Measurements from ENCODE around the gene POC5.

POC5 gene

DNA sequence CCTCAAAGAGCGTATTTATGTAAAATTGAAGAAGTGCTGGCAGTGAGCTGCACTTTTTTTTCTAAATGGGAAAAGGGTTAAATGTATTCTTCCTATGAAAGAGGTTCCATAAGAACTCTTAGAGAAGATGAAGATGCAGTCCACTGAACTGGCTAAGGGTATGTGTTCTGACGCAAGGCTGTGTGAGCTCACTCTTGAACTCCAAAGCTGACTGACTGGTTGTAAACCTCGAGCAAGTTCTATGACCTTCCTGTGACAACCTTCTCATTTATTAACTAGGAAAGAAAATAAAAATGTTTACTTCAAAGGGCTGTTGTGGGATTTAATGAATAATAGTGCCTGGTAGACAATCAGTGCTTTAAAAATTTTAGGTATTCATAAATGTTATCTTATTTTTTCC lies 46.7 kb downstream of the POC5 start:
- Histone ChIP-seq H3K27me3 (ENCODE audit: insufficient read depth, low read depth) (no peaks in the 10 kb centered on the region), H3K36me3 (ENCODE audit: insufficient read depth) (no peaks in the 10 kb centered on the region), H3K79me2 (ENCODE audit: insufficient read depth, low read depth) (no peaks in the 10 kb centered on the region), H3K4me3 (IDR thresholded peaks at IDR 0.05; ENCODE audit: insufficient read depth, low read depth, low read length) (no peak overlapping the region), H4K20me1 (ENCODE audit: insufficient read depth) (no peaks in the 10 kb centered on the region), H2AFZ (ENCODE audit: low read depth) (no peak overlapping the region), H3K4me1 (ENCODE audit: low read depth, poor library complexity, severe bottlenecking) (peaks cover 11% of the 10 kb centered on the region), H3K27ac (no peak overlapping the region), H3K4me2 (no peak overlapping the region; the same call in 1 of the 2 replicates), H3K9ac (no peak overlapping the region)
- TF ChIP-seq, protein P1, sequence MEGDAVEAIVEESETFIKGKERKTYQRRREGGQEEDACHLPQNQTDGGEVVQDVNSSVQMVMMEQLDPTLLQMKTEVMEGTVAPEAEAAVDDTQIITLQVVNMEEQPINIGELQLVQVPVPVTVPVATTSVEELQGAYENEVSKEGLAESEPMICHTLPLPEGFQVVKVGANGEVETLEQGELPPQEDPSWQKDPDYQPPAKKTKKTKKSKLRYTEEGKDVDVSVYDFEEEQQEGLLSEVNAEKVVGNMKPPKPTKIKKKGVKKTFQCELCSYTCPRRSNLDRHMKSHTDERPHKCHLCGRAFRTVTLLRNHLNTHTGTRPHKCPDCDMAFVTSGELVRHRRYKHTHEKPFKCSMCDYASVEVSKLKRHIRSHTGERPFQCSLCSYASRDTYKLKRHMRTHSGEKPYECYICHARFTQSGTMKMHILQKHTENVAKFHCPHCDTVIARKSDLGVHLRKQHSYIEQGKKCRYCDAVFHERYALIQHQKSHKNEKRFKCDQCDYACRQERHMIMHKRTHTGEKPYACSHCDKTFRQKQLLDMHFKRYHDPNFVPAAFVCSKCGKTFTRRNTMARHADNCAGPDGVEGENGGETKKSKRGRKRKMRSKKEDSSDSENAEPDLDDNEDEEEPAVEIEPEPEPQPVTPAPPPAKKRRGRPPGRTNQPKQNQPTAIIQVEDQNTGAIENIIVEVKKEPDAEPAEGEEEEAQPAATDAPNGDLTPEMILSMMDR (conservative IDR thresholded peaks at IDR 0.05; ENCODE audit: low read depth, low read length) = no peak

DNA sequence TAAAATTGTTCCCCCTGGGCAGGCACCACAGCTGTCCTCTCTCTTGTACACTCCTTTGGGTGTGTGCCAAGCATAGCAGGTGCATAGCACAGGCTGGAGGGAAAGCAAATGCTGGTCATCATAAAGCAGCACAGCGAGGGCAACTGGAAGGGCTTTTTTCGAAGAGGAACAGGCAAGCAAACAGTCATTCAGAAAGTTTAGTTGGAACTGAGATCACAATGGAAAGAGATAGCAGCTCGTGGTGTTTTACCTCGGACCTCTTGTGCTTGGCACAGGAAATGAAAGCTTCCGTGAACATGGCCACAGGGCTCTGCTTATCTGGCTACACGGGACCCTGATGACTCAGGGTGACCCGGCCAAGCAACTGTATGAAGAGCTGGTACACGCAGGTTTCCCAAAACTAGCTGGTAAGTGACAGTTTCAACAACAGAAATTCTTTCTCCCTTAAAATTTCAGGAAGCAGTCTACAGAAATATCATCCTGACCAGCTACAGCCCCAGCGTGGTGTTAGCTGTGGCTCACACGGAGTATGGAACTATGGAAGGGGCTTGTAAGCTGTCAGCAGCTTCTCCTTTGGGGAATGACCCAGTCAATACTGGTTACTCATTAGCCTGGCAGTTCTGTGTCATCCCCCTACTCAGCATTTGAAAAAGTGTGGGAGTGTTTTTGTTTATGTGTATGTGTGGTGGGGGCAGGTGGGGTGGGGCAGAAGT lies 48.1 kb downstream of the POC5 start:
- Histone ChIP-seq H3K79me2 (ENCODE audit: insufficient read depth, low read depth) (no peaks in the 10 kb centered on the region), H3K4me2 (peak overlapping the region; percentile 46), H3K36me3 (ENCODE audit: insufficient read depth) (no peaks in the 10 kb centered on the region), H3K4me3 (IDR thresholded peaks at IDR 0.05; ENCODE audit: insufficient read depth, low read depth, low read length) (no peak overlapping the region), H2AFZ (ENCODE audit: low read depth) (peak overlapping the region; percentile 74), H3K27me3 (ENCODE audit: insufficient read depth, low read depth) (no peaks in the 10 kb centered on the region), H3K9ac (peak overlapping the region; percentile 56; the same call in 1 of the 2 replicates), H3K27ac (peak overlapping the region; percentile 50), H3K4me1 (ENCODE audit: low read depth, poor library complexity, severe bottlenecking) (peaks cover 11% of the 10 kb centered on the region), H4K20me1 (ENCODE audit: insufficient read depth) (no peaks in the 10 kb centered on the region)
- TF ChIP-seq, protein P1 (conservative IDR thresholded peaks at IDR 0.05; ENCODE audit: low read depth, low read length) = no peak

DNA sequence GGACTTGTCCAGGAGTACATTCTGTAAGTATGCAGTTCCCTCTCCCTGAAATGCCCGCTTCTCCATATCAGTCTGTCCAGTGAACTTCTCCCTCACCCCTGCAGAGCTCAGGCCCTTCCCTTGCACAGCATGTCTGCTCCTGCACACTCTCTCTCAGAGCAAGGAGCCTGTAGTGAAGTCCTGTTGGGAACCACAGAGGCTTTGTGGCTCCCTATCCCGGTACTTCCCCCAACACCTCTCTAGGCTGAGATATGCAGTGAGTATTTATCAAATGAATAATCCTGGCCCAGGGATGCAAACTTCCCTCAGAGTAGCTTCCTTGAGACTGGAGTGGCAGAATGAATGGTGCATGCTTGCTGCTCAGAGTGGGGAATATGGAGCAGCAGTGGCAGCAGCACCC lies 48.8 kb downstream of the POC5 start:
- TF ChIP-seq, protein P1 (conservative IDR thresholded peaks at IDR 0.05; ENCODE audit: low read depth, low read length) = no peak
- Histone ChIP-seq H2AFZ (ENCODE audit: low read depth) (peak overlapping the region; percentile 74), H3K27ac (no peak overlapping the region), H3K4me1 (ENCODE audit: low read depth, poor library complexity, severe bottlenecking) (peaks cover 11% of the 10 kb centered on the region), H3K27me3 (ENCODE audit: insufficient read depth, low read depth) (no peaks in the 10 kb centered on the region), H3K36me3 (ENCODE audit: insufficient read depth) (no peaks in the 10 kb centered on the region), H3K4me3 (IDR thresholded peaks at IDR 0.05; ENCODE audit: insufficient read depth, low read depth, low read length) (no peak overlapping the region), H3K79me2 (ENCODE audit: insufficient read depth, low read depth) (no peaks in the 10 kb centered on the region), H4K20me1 (ENCODE audit: insufficient read depth) (no peaks in the 10 kb centered on the region), H3K9ac (no peak overlapping the region), H3K4me2 (peak overlapping the region; percentile 46)

DNA sequence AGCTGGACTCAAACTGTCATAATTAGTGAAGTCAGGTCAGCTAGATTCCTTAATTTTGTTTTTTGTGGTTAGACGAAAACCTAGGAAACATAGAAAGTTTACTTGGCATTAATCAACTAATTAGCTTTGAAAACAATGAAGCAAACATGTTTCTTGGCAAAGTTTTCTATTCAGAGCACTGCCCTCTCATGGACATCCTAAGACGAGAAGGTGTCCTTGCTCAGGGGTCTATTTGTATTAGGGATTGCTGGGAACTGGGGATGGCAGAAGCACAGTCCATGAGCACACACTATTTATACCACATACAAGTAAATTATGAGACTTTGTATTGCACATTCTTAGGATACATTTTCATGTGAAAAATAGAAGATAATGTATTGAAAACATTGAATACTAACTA lies 49.7 kb downstream of the POC5 start:
- Histone ChIP-seq H3K4me1 (ENCODE audit: low read depth, poor library complexity, severe bottlenecking) (peaks cover 11% of the 10 kb centered on the region), H4K20me1 (ENCODE audit: insufficient read depth) (no peaks in the 10 kb centered on the region), H3K36me3 (ENCODE audit: insufficient read depth) (no peaks in the 10 kb centered on the region), H3K4me3 (IDR thresholded peaks at IDR 0.05; ENCODE audit: insufficient read depth, low read depth, low read length) (no peak overlapping the region), H3K4me2 (no peak overlapping the region), H3K9ac (no peak overlapping the region), H2AFZ (ENCODE audit: low read depth) (no peak overlapping the region), H3K27ac (no peak overlapping the region), H3K79me2 (ENCODE audit: insufficient read depth, low read depth) (no peaks in the 10 kb centered on the region), H3K27me3 (ENCODE audit: insufficient read depth, low read depth) (no peaks in the 10 kb centered on the region)
- TF ChIP-seq, protein P1 (conservative IDR thresholded peaks at IDR 0.05; ENCODE audit: low read depth, low read length) = 0 out of 2 replicates have a peak, but pooled peaks have one; percentile 8
